ENCODE results near the gene ALG10. TPM values are rescaled to one million over a fixed set of nuclear protein-coding genes. Genes with fewer than 3 reads are reported as not detected.
"Not testable (repeated sequence)": the region's sequence is repeated elsewhere in the genome, so short reads cannot be mapped to it uniquely, and the experiment has no call there.

The ALG10 gene
- total and polyA plus RNA-seq, 2 donors: 1.9 to 23.4 TPM

- DNase-seq (ENCODE audit: extremely low spot score): no peak
- no peaks in the 10 kb centered on the region for H3K36me3 ChIP-seq (ENCODE audit: insufficient read depth)
- no peaks in the 10 kb centered on the region for H3K4me1 ChIP-seq (ENCODE audit: insufficient read depth)
- no peak overlapping the region for H3K4me3 ChIP-seq (ENCODE audit: low read depth, low read length)
- H3K27ac ChIP-seq (ENCODE audit: low read depth): no peak overlapping the region
These were observed 24.3 kb downstream of the ALG10 start for GRCh38 chr12:34046570-34046969.

DNA sequence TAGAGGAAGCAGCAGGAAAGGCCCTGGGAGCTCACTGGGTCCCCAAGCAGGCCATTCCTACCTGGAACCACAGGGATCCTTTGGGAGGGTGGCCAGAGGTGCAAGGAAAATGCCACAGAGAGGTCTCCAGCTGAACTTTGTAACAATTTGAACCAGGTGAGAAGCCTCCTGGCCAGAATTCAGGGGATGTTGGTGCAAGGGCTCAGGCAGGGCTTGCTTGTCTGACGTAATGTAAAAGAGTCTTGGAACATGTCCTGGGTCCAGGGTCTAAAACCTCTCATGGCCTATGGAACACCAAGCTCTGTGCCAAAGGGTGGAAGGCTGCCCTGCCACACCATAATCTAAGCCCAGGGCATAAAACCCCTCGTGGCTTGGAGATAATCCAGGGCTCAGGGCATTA lies 25.6 kb downstream of the ALG10 start:
- not testable (repeated sequence) for H3K27ac ChIP-seq (ENCODE audit: low read depth); H3K4me1 ChIP-seq (ENCODE audit: insufficient read depth); DNase-seq (ENCODE audit: extremely low spot score); H3K36me3 ChIP-seq (ENCODE audit: insufficient read depth); H3K4me3 ChIP-seq (ENCODE audit: low read depth, low read length)
- 74% methylated on average over 2 of the region's 2 CpGs for WGBS

GRCh38 chr12:34048714-34049113 lies 26.4 kb downstream of the ALG10 start:
- Histone ChIP-seq H3K36me3 (ENCODE audit: insufficient read depth) (no peaks in the 10 kb centered on the region), H3K27ac (ENCODE audit: low read depth) (no peak overlapping the region), H3K4me1 (ENCODE audit: insufficient read depth) (no peaks in the 10 kb centered on the region), H3K4me3 (ENCODE audit: low read depth, low read length) (no peak overlapping the region)
- 91% methylated on average over 2 of the region's 2 CpGs for WGBS
- DNase-seq (ENCODE audit: extremely low spot score): no peak

DNA sequence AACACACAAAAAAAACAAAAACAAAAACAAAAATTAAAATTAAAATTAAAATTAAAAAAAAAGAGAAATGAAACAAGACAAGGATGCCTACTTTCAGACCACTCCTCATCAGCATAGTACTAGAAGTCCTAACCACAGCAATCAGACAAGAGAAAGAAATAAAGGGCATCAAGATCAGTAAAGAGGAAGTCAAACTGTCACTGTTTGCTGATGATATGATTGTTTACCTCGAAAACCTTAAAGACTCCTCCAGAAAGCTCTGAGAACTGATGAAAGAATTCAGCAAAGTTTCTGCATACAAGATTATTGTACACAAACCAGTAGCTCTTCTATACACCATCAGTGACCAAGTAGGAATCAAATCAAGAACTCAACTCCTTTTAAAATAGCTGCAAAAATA lies 29.2 kb downstream of the ALG10 start:
- Histone ChIP-seq H3K4me3 (ENCODE audit: low read depth, low read length) (no peak overlapping the region), H3K36me3 (ENCODE audit: insufficient read depth) (no peaks in the 10 kb centered on the region), H3K27ac (ENCODE audit: low read depth) (no peak overlapping the region), H3K4me1 (ENCODE audit: insufficient read depth) (no peaks in the 10 kb centered on the region)
- WGBS: 57% methylated on average over 1 of the region's 1 CpG
- no peak for DNase-seq (ENCODE audit: extremely low spot score)

GRCh38 chr12:34054938-34055337 lies 32.6 kb downstream of the ALG10 start:
- no peak for DNase-seq (ENCODE audit: extremely low spot score)
- H3K36me3 ChIP-seq (ENCODE audit: insufficient read depth): no peaks in the 10 kb centered on the region
- H3K27ac ChIP-seq (ENCODE audit: low read depth): no peak overlapping the region
- H3K4me3 ChIP-seq (ENCODE audit: low read depth, low read length): no peak overlapping the region
- WGBS: 40% methylated on average over 1 of the region's 1 CpG
- H3K4me1 ChIP-seq (ENCODE audit: insufficient read depth): no peaks in the 10 kb centered on the region

Small RNA genes within 50 kb of the gene (small RNA-seq; reads per million reads assigned to genes)
- not detected for gene RF00019
